Epidermal melanocyte (primary cell): ENCODE results near the gene SEPTIN12.
A peak's percentile ranks its signal among the peaks of the same experiment; 100 is the strongest.

Source experiments
- DNase-seq: peaks from one replicate; pipeline ENCODE4 v3.0.0; 2011; ENCODE audit warnings: low spot score; ENCODE audit not compliant: insufficient read length

The SEPTIN12 gene

DNA sequence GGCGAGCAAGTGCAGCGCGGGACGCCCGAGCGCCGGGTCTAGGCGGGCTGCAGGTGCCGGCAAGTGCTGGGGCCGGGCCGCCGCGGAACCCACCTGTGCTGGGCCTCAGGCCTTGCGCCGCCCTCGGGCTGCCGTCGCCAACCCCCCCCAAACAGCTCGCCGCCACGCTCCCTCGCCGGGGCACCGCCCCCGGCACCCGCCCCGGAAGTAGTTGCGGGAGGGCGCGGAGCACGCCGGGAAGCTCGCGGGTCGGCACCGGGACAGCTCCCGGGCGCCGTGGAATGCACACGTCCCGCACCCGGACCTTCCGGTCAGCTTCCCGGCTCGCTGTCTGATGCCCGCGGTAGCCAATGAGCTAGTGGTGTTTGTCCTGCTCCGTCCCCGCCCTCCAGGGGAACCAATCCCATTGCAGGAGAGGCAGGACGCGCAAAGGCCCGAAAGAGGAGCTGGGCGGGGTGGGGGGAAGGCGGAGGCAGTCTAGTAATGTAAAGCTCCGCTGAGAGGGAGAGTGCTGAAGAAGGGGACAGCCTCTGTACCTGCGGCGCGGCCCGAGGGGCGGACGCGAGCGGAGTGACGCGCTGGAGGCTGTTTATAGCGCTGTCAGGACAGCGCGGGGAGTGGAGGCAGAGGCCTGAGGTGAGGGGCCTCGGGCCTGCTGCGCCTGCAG lies 53.9 kb downstream of the SEPTIN12 start, which contains the start of the genes ANKS3 and DNAAF8:
Gene ANKS3, minus strand, starts transcription at position 209 of the 667 bp plus-strand sequence. CDS start 4,122 bp downstream, outside the sequence.
Gene DNAAF8, plus strand, starts transcription at position 475 of the 667 bp plus-strand sequence. CDS start 1,978 bp downstream, outside the sequence.
- DNase-seq: peak; percentile 95

DNA sequence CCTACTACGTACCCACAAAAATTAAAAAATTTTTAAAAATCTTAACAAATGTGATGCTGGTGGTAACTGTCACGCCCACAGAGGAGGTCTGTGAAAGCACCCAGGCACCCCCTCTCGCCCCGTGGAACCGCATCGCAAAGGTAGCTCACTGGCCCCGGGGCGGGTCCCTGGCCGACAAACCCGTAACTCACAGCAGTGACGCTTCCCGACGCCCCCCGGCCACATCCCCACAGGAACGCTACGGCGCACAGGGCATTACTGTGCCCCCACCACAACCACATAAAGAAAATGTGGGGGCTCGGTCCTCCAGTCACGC lies 54.4 kb downstream of the SEPTIN12 start:
- no peak for DNase-seq

DNA sequence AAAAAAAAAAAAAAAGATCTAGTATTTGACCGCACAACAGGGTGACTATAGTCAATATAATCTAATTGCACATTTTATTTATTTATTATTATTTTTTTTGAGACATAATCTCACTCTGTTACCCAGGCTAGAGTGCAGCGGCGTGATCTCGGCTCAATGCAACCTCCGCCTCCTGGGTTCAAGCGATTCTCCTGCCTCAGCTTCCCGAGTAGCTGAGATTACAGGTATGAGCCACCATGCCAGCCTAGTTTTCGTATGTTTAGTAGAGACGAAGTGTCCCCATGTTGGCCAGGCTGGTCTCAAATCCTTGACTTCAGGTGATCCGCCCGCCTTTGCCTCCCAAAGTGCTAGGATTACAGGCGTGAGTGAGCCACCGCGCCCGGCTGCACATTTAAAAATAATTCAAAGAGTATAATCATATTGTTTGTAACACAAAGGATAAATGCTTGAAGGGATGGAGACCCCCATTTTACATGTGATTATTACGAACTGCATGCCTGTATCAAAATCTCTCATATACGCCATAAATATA lies 54.9 kb downstream of the SEPTIN12 start:
- DNase-seq: no peak

DNA sequence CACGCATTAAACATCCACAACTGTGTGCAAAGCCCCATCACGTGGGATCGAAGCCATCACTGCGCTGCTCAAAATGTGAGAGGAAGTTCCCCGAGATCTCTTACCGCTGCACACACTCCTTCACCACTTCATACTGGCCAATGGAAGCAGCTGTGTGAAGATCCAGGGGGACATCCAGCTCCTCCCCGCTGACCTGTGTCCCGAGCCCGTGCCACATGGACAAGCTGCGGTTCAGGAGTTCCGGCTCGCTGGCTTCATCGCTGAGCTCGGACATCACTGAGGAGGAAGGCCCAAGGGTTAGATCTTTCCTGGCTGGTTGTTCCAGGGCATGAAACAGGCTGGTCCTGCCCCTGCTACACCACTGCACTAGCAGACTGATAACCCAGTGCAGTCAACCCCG lies 58.3 kb downstream of the SEPTIN12 start:
- no peak for DNase-seq

DNA sequence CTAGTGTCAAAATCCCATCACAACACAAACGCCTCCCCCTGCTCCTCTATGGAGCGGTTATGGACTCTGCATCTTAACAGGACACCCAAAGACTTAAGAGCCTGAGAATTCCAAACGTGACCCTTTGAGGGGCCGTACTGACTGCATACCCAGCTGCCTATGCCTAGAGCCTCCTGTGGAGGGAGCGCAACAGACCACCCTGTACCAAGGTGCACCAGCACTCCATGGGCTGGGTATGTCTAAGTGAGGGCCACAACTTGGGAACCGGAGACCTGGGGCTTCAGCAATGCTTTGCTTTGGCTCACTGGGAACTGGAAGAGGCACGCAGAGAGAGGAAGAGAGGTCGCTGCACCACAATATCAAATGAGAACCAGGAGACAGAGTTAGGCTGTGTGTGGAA lies 59.5 kb downstream of the SEPTIN12 start:
- DNase-seq: no peak
